HG03064 (cell line): ENCODE measurements around the gene PRR15L.
"Not testable (repeated sequence)": the region's sequence is repeated elsewhere in the genome, so short reads cannot be mapped to it uniquely, and the experiment has no call there.

Experiments
- ATAC-seq: cut with Tn5 transposase; IDR thresholded peaks from one replicate; pipeline ENCODE4 v1.9.1; 2021; ENCODE audit warnings: low read depth; ENCODE audit not compliant: unreplicated experiment

PRR15L gene

DNA sequence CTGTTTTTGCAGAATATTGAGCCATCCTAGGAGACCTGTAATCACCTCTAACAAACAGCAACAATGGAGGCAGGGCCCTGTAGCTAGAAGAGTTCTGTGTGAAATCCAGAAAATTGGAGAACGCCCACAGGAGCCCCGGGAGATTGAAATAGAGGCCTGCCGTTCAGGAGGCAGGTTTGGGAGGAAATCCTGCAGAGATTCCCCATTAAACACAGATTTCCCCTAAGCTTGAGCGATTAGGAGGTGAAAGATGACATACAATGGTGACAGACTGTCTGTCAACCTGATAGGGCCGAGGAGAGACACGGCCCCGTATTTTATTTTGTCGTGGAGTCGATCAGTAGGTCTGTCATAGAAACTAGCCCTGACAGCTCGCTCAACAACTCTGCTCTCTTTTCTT is 31.5 kb upstream of the PRR15L start:
- ATAC-seq: no peak

DNA sequence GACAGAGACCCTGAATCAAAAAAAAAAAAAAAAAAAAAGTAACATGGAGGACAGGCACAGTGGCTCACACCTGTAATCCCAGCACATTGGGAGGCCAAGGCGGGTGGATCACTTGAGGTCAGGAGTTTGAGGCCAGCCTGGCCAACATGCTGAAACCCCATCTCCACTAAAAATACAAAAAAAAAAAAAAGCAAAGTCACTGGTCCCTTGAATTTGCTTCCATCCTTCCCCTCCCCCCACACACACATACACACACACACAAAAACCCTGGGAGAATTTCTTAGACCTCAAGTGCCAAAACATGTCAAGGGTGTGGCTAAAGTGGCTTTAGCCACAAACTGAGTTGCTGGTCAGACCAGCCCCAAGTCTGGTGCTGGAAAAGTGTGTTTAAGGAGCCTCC is 30.8 kb upstream of the PRR15L start:
- ATAC-seq: not testable (repeated sequence)

DNA sequence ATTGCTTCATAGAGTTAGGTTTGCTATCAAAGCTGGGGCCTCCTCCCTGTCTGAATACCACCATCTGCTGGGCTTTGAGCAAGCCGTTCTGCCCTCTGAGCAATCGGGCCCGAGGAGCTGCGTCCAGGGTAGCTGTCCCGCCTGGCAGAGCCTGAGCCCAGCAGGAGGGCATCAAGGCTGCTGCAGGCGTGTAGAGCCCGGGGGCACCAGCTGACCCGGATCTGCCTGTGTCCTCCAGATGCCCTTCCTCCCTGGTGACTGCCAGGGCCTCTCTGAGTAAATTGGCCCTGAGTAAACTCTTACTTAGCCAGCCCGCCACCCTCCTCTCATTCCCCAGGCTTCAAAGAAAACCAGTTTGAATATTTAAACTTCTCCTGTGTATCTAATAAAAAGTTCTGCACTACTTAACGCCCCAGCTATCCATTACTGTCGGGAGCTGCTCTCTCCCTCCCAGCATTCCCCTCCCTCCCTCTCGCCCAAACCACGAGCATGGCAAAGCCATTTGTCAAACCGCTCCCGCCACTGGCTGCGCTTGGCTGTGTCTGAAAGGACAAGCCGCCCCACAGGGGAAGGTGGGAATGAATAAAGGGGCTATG is 29.7 kb upstream of the PRR15L start:
- ATAC-seq: no peak

DNA sequence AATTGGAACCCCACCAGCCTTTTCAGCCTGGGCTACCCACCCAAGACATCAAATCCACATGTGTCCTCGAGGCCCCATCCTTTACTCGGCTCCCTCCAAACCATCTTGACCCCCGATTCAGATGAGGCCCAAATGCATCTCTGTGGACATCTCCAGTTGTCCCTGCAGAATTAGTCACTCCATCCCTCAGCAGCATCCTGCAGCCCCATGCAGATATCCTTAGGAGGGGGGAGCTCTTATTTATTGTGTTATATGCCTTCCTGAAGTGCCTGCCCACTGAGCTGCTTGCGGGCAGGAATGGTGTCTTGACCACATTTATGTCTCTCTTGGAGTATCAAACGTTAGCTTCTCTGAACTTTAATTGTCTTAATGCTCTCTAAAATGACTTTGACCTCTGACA is 28.8 kb upstream of the PRR15L start:
- no peak for ATAC-seq

DNA sequence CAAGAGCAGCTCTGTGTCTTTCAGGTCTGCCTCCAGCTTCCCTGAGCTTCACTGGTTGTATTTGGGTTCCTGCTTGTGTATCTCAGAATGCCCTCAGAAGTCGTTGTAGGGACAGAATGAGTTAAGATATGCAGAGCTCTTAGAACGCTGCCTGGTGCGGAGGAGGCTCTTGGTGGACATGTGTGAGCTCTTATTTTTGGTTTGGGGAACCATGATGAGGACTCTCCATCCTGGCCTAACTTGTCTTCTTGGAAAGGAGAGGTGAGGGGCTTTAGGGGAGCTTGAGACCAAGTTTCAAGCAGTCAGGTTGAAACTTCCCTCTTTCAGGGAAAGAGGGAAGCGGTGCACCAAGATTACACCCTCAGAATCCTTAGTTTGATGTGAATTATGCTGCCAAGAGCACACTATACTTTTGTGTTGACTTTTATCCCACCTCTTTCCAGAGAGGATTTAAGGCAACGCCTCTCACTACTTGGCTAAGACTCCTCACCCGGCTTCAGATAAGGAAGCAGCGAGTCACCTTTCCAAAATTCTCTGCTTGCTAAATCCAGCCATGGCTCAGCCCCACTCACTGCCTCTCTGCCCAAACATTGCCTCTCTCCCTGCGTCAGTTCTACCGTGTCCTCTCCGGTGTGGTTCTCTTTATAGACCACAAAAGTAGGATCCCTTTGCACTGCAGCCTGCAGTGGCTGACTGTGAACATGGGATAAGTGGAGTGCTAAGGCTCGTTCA is 26.0 kb upstream of the PRR15L start:
- ATAC-seq: no peak

DNA sequence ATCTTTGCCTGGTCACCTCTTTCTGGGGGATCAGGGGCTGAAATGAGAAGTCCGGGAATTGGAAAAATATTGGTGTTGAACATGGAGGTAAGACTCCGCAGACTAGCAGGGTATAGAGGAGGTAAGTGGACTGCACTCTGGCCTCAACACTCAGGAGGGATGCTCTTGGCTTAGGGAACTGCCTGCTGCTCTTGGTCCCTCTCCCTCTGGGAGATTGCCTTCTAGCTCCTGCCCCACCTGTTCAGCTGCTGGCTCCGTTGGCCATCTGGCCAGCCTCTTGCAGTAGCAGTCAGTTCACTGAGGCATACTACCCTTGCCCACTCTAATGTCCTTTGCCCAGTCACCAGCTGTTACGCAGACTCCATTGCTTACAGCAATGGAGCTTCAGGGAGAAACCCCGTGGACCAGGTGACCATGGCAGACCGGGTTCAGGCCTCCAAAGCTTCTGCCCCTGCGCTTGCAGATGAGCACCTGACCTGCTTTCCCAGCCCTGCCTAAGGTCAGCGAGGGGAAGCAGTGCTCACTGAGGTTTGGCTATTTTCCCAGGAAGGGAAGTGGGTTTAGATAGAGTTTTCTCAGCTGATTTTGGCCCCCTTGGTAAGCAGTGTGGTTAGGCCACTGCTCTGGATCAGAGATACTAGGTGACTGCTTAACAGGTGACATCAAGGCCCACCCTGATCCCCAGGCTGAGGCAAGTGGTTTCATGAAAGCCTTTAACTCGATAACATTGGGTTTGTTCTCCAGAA is 25.1 kb upstream of the PRR15L start:
- no peak for ATAC-seq

DNA sequence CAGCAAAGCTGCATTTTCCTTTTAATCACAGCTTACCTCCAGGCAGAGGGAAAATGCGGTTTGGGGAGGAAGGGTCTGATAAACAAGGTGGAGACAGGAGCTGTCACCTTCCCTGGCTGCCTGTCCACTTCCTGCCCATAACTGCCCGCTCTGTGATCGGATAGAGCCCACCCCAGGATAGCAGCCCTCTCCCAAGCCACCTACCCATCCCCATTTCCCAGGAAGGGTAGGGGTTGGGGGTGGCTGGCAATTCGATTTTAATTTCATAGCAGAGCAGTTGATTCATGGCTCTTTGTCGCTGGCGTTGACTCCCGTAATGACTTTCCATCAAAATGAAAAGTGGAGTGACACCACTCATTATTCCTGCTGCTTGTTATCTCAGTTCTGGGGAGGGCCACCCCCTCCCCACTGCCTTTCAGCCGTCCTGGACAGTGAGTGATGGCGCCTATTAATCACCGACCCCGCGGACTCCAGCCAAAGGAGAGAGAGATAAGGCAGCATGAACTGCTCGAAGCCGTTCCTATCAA is 24.5 kb upstream of the PRR15L start:
- ATAC-seq: no peak

DNA sequence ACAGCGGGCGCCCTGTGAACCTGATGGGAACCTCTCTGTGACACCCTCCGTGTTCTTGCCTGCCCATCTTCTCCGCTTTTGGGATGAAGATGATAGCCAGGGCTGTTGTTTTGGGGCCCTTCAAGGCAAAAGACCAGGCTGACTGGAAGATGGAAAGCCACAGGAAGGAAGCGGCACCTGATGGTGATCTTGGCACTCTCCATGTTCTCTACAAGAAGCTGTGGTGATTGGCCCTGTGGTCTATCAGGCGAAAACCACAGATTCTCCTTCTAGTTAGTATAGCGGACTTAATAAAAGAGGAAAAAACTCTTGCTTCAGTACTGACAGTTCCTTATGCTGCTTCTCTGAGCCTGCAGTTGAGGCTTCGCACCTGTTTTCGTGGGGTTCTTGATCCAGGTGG is 23.8 kb upstream of the PRR15L start:
- ATAC-seq: no peak

DNA sequence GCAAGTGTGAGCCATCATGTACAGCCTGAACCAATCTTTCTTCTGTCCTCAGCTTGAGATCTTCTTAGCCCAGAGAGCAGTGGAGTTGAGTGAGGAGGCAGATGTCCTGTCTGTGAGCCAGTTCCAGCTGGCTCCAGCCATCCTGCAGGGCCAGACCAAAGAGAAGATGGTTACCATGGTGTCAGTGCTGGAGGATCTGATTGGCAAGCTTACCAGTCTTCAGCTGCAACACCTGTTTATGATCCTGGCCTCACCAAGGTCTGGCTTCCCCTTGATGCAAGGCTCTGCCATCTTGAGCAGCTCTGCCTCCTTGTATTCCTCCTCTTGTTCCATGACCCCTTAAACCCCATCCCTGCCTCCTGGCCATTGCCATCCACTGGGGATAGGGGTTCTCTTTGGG is 22.9 kb upstream of the PRR15L start:
- ATAC-seq: no peak

DNA sequence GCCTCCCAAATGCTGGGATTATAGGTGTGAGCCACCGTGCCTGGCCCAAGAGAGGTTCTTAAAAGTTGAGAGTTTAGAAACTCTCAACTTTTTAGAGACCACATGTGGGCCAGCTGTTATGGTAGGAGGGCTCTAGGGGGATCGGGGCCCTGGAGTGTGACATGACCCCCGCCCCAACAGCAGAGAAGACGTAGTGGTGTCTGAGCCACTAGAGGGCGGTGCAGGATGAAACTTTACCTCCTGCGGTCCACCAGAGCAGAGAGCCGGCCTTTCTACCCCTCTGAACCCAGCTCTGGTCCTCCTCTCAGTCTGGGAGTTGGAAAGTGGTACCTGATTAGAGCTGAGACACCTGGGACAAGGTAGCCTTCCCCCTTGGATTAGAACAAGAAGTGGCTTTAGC is 20.6 kb upstream of the PRR15L start:
- no peak for ATAC-seq

DNA sequence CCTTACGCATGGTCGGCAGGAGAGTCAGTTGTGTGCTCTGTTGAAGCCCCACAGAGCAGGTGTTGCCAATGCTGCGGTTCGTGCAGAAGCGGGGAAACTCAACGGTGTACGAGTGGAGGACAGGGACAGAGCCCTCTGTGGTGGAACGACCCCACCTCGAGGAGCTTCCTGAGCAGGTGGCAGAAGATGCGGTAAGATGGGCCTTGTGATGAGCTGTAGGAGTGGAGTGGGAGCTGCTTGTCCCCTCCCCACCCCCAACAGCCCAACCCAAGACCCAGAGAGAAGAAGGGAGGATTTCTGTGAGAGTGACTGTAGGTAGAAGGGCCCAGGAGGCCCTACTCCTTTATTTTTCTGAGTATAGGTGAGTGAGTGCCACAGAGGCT is 18.1 kb upstream of the PRR15L start:
- ATAC-seq: no peak

DNA sequence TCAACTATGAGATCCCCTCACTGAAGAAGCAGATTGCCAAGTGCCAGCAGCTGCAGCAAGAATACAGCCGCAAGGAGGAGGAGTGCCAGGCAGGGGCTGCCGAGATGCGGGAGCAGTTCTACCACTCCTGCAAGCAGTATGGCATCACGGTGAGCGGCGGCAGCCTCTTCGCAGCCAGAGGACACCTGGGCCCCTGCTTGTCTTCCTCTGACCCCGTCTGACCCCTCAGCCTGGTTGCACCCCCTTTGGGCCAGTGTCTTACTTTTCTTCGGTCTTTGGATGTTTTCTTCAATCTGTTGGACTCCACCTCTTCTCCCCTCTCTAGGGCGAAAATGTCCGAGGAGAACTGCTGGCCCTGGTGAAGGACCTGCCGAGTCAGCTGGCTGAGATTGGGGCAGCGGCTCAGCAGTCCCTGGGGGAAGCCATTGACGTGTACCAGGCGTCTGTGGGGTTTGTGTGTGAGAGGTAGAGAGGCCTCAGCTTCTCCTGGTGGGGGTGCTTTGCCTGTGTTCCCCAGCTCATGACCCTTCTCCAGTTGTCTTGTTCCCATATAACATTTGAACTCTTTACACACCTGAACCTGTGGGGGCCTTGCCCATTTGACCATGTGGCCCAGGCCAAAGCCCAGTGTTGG is 17.6 kb upstream of the PRR15L start:
- ATAC-seq: no peak

DNA sequence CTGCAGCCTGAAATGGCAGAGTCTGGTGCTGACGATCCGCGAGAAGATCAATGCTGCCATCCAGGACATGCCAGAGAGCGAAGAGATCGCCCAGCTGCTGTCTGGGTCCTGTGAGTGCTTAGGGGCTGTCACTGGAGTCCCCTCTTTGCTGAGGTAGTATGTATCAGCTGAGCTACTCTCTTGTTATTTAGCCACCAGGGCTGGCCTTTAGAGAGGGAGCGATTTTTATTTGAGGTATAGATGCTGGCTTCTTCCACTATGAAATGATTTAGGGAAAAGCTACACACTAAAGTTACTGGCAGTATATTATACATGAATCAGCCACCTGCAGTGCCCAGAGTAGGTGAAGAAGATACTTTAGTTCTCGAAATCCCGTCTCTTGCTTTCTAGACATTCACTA is 15.9 kb upstream of the PRR15L start:
- ATAC-seq: no peak

DNA sequence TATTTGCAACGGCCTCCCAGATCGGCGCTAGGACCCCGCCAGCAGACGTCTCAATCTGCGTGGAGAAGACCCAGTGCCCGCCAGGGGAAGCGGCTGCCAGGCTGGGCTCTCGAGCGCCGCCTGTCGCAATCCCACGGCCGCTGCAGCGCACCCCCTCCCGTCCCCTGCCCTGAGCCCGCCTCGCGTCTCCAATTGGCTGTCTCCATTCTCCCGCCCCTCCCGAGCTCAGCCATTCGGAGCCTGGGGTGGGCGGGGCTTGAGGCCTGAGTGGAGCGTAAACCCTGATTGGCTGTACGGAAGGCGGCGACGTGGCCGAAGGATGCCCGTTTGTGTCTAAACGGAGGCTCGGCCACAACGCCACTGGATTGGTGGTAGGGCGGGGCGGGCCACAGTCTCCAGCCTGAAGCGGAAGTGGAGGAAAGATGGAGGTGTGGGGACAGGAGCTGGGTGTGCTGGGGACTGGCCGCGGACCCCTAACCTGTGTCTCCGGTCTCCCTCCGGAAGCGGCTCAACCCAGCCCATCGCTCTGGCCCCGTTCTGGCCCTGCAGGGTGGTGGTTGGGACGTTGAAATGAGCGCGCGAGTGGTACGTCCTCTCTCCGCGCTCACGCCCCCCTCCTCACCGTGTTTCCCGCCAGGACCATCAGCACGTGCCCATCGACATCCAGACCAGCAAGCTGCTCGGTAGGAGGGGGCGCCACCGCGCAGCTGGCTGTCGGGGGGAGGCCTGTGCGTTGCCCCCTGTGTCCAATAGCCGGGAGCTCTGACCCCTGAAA is 13.2 kb upstream of the PRR15L start, which contains the start of gene CDK5RAP3:
CDK5RAP3 (plus strand) TSS at position 389 of the 775 bp plus-strand sequence; CDS start at position 423, 34 bp downstream.
- ATAC-seq: peak; percentile 95

DNA sequence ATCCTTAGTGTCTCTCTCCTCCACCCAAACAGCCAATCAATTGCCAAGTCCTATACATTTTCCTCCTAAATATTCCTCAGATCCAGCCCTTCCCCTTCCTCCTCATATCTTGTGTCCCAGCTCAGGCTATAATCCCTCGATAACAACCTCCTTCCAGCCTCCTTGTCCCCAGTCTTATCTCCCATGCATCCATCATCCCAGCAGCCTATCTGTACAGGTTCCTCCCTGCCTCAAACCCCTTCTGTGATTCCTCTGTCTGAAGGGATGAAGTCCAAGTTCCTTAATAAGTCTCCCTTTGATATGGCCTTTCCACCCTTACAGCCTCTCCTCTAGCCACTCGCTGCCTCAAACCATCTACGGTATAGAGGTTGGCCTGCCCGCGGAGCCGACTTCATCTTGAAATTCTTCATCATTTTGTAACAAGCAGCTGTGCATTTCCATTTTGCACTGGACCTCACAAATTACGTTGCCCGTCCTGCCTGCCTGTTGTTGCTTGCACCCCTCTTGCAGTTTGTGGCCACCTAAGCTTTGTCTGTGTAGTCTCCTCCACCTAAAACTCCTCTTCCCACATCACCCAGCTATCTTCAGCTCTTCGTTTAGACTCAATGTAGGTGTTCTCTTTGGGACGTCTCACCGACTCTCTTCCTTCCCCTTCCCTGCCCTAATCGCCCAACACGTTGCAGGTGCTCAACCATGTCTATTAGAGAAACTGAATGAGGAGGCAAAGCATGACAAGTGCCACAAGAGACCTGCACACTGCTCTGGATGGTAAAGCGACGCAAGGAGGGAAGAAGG is 12.4 kb upstream of the PRR15L start:
- ATAC-seq: peak; percentile 11

DNA sequence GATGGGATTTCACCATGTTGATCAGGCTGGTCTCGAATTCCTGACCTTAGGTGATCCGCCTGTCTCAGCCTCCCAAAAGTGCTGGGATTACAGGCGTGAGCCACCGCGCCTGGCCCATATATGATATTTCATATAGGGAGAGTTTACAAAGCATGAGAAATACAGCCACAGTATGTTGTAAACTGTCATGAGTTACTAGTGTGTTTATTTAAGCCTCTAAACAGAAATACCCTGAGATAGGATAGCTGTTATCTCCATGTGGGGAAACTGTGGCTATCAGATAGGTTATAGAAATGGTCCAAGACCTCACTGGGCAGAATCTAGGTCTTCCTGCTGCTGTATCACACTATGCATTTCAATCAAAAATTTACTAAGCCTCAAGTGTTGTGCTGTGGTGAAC is 11.2 kb upstream of the PRR15L start:
- ATAC-seq: no peak

DNA sequence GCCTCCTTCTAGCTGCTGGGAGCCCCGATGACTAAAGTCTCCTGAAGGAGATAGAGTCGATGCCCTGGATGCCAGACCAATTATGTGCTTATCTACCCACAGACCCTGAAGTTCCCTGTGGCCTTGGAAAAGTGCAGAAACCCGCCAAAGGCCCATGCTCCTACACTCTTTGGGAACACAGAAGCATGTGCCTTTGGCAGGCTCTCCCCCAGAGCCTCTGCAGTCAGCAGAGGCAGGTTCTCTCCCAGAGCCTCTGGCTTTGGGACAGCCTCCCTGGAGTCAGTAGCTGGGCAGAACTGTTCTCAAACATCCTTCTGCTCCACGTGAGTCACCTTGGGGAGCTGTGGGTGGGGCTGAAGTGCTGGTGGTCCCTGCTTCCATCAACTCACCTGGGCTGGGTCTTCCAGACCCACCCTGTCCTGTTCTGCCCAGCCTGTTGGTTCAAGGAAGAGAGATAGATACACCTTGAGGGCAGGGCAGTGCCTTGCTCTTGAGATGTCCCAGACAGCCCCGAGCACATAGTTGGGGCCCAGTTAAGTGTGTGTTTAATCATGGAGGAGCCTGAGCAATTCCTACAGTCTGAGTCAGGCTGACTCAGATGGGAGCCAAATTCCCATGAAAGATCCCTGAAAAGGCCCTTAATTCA is 10.0 kb upstream of the PRR15L start:
- ATAC-seq: no peak

DNA sequence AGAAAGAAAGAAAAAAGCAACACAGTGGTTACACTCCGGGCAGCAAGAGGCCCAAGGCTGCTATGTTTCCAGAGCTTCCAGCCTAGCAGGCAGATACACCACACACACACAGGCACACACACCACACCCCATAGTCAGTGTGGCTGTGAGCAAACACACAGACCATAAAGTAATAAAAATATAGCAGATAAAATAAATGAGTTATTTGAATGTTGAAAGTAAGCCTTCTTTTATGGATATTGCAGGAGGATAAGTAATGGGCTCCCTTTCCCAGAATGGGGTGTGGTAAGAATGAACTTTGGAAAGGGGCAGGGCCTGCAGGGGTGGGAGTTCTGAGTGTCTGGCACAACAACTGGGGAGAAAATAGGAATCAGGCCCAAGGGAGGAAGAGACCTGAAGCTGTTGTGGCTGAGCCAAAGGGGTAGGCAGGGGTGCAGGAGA is 8.4 kb upstream of the PRR15L start:
- no peak for ATAC-seq

DNA sequence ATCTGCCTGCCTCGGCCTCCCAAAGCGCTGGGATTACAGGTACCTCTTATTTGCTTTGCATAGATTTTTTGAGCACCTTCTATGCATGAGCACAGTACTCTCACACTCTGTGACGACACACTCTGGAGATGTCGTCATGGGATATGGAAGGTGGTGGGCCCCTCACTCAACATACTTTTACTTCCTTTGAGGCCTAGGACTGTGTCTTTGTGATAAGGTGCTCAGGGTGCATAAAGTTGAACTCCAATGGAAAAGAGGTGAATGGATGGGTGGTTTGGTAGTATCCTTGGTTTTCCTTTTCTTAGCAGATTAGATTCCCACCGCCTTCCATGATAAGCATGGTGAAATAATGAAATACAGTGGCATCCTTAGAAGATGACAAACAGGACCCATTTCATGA is 7.2 kb upstream of the PRR15L start:
- ATAC-seq: no peak
